ENCODE data around the gene WDR12.

DNA sequence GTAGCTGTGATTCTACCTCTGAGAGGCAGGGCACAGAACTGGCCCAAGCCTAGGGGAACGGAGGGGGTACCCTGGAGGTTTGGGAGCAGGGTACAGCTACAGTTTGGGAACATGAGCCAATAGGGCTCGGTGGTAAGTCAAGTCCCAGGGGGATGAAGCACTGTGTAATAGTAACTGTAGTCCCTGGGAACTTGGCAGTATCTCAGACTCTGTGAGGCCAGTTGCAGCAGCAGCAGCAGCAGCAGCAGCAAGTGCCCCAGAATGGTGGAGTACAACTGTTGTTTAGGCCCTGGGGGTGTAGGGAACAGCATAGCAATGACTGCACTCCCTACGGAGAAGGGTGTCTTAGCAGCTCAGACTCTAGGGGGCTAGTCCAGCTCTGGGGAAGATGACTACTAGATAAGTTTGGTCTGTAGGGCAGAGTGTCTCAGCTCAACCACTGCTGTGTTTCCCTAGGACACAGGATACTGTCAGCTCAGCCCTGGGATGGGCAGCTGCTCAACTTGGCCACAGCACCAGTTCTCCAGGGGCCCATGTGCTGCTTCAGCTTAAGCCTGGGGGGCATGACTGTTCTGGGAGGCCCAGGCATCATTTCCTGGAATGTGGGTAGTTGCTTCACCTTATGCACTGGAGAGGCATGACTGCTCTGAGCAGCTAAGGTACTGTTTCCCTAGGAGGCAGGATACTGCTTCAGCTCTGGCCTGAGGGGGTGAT is 21.1 kb upstream of the WDR12 start:
- TF ChIP-seq, protein P1, sequence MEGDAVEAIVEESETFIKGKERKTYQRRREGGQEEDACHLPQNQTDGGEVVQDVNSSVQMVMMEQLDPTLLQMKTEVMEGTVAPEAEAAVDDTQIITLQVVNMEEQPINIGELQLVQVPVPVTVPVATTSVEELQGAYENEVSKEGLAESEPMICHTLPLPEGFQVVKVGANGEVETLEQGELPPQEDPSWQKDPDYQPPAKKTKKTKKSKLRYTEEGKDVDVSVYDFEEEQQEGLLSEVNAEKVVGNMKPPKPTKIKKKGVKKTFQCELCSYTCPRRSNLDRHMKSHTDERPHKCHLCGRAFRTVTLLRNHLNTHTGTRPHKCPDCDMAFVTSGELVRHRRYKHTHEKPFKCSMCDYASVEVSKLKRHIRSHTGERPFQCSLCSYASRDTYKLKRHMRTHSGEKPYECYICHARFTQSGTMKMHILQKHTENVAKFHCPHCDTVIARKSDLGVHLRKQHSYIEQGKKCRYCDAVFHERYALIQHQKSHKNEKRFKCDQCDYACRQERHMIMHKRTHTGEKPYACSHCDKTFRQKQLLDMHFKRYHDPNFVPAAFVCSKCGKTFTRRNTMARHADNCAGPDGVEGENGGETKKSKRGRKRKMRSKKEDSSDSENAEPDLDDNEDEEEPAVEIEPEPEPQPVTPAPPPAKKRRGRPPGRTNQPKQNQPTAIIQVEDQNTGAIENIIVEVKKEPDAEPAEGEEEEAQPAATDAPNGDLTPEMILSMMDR (conservative IDR thresholded peaks at IDR 0.05; ENCODE audit: low read depth, low read length), result no peak
- no peak for TF ChIP-seq EZH2phosphoT487 (IDR thresholded peaks at IDR 0.05; ENCODE audit: borderline replicate concordance, low read length)

All from PC-3 (cell line).